Measurements from ENCODE around the gene WWP2.

- TF ChIP-seq CTCF (IDR thresholded peaks at IDR 0.05) (no peak), POLR2A (IDR thresholded peaks at IDR 0.05) (no peak)
These were observed 109.6 kb downstream of the WWP2 start for GRCh38 chr16:69871708-69872107.
